ENCODE data around the gene ABHD15.

The ABHD15 gene

GRCh38 chr17:29582772-29583171 is 15.9 kb upstream of the ABHD15 start:
- Histone ChIP-seq H3K79me2 (ENCODE audit: insufficient read depth, low read depth) (peaks cover 9% of the 10 kb centered on the region; the same call in 1 of the 2 replicates), H3K9ac (no peak overlapping the region), H3K36me3 (ENCODE audit: insufficient read depth) (no peaks in the 10 kb centered on the region), H3K4me3 (IDR thresholded peaks at IDR 0.05; ENCODE audit: insufficient read depth, low read depth, low read length) (no peak overlapping the region), H3K27me3 (ENCODE audit: insufficient read depth, low read depth) (no peaks in the 10 kb centered on the region), H3K27ac (no peak overlapping the region), H3K4me1 (ENCODE audit: low read depth, poor library complexity, severe bottlenecking) (peaks cover 18% of the 10 kb centered on the region), H2AFZ (ENCODE audit: low read depth) (no peak overlapping the region), H4K20me1 (ENCODE audit: insufficient read depth) (no peaks in the 10 kb centered on the region), H3K4me2 (no peak overlapping the region)
- TF ChIP-seq CTCF (conservative IDR thresholded peaks at IDR 0.05; ENCODE audit: low read depth, low read length): no peak

- no peak for TF ChIP-seq CTCF (conservative IDR thresholded peaks at IDR 0.05; ENCODE audit: low read depth, low read length)
- Histone ChIP-seq H3K79me2 (ENCODE audit: insufficient read depth, low read depth) (peaks cover 4% of the 10 kb centered on the region; the same call in 1 of the 2 replicates), H3K4me3 (IDR thresholded peaks at IDR 0.05; ENCODE audit: insufficient read depth, low read depth, low read length) (no peak overlapping the region), H3K4me2 (no peak overlapping the region), H2AFZ (ENCODE audit: low read depth) (no peak overlapping the region), H3K27me3 (ENCODE audit: insufficient read depth, low read depth) (no peaks in the 10 kb centered on the region), H4K20me1 (ENCODE audit: insufficient read depth) (no peaks in the 10 kb centered on the region), H3K36me3 (ENCODE audit: insufficient read depth) (no peaks in the 10 kb centered on the region), H3K9ac (no peak overlapping the region), H3K4me1 (ENCODE audit: low read depth, poor library complexity, severe bottlenecking) (peaks cover 13% of the 10 kb centered on the region), H3K27ac (no peak overlapping the region)
These were observed 15.5 kb upstream of the ABHD15 start for GRCh38 chr17:29582254-29582765.

- Histone ChIP-seq H4K20me1 (ENCODE audit: insufficient read depth) (no peaks in the 10 kb centered on the region), H2AFZ (ENCODE audit: low read depth) (no peak overlapping the region), H3K36me3 (ENCODE audit: insufficient read depth) (no peaks in the 10 kb centered on the region), H3K4me3 (IDR thresholded peaks at IDR 0.05; ENCODE audit: insufficient read depth, low read depth, low read length) (no peak overlapping the region), H3K4me1 (ENCODE audit: low read depth, poor library complexity, severe bottlenecking) (peaks cover 13% of the 10 kb centered on the region), H3K79me2 (ENCODE audit: insufficient read depth, low read depth) (no peaks in the 10 kb centered on the region; the same call in 1 of the 2 replicates), H3K27me3 (ENCODE audit: insufficient read depth, low read depth) (no peaks in the 10 kb centered on the region), H3K27ac (no peak overlapping the region; the same call in 1 of the 2 replicates), H3K9ac (no peak overlapping the region), H3K4me2 (no peak overlapping the region)
- no peak for TF ChIP-seq CTCF (conservative IDR thresholded peaks at IDR 0.05; ENCODE audit: low read depth, low read length)
These were observed 14.9 kb upstream of the ABHD15 start for GRCh38 chr17:29581583-29582253.

DNA sequence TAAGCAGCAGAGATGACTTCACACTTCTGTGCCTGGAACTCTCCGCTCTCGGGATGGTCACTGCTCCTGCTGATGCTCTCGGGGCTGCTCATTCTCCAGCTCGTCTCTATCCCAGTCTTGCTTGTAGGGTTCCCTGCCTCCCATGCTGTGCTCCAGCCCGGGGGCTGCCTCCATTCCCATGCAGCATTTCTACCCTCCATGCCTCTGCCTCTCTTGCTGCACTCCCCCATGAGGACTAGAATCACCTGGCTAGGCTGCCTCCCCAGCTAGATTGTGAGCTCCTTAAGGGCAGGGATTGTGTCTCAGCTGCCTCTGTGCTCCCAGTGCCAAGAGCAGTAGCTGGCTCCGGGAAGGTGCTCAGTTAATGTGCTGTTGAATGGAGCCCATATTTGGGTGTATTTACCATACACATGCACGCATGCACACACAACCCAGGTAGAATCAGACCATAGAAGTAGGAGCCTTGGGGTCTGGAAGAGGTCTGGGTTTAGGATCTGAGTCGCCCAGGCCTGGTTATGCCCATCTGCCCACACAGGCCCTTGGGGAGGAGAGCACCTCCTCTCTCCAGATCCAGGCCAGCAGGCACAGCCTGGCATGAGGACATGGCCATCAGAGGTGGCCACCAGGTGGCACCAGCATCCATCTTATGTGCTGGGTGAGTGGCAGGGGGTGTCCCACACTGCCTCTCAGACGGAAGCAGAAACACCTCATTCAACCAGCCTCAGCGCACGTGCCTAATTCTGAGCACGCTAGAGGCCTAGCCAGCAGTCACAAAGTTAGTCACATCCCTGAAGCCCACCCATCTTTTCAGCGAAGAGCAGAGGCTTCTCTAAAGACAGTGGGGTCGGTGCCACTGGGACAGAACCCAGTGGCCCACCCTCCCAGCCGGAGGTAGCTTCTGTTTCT is 13.3 kb upstream of the ABHD15 start:
- Histone ChIP-seq H2AFZ (ENCODE audit: low read depth) (peak overlapping the region; percentile 73), H3K4me1 (ENCODE audit: low read depth, poor library complexity, severe bottlenecking) (peaks cover 13% of the 10 kb centered on the region), H4K20me1 (ENCODE audit: insufficient read depth) (no peaks in the 10 kb centered on the region), H3K36me3 (ENCODE audit: insufficient read depth) (no peaks in the 10 kb centered on the region), H3K27ac (peak overlapping the region; percentile 39; the same call in 1 of the 2 replicates), H3K4me3 (IDR thresholded peaks at IDR 0.05; ENCODE audit: insufficient read depth, low read depth, low read length) (no peak overlapping the region), H3K9ac (peak overlapping the region; percentile 37; the same call in 1 of the 2 replicates), H3K27me3 (ENCODE audit: insufficient read depth, low read depth) (no peaks in the 10 kb centered on the region), H3K4me2 (no peak overlapping the region), H3K79me2 (ENCODE audit: insufficient read depth, low read depth) (no peaks in the 10 kb centered on the region; the same call in 1 of the 2 replicates)
- TF ChIP-seq CTCF (conservative IDR thresholded peaks at IDR 0.05; ENCODE audit: low read depth, low read length): peak; percentile 88

All from KMS-11 (cell line).